Tibial nerve (tissue), 4 donors: ENCODE measurements around the gene C16orf95. TPM values are rescaled to one million over a fixed set of nuclear protein-coding genes. Genes with fewer than 3 reads are reported as not detected.
A peak's percentile ranks its signal among the peaks of the same experiment; 100 is the strongest.

Source experiments
- DNase-seq, 2 donors: peaks; one replicate each; pipeline ENCODE4 v3.0.0-alpha.2; 2019; ENCODE audit warnings: low spot score in 2 of 2
- H3K27ac ChIP-seq, 4 donors: fragments of 200-600 bp; sonication (generic) in 3 of 4; one replicate each; pipeline ENCODE4 v1.5.1; 2017 to 2019; ENCODE audit warnings: mild to moderate bottlenecking in 1 of 4
- H3K27me3 ChIP-seq, 2 donors: fragments of 200-600 bp; sonication (generic) in 1 of 2; one replicate each; pipeline versions ENCODE4 v1.5.1 to v1.6.0; 2017 to 2019
- H3K36me3 ChIP-seq, 3 donors: fragments of 200-600 bp; sonication (generic); one replicate each; pipeline ENCODE4 v1.5.1; 2018 to 2019
- H3K4me1 ChIP-seq, 4 donors: fragments of 200-600 bp; sonication (generic) in 3 of 4; one replicate each; pipeline ENCODE4 v1.5.1; 2017 to 2019
- H3K4me3 ChIP-seq, 4 donors: fragments of 200-600 bp; sonication (generic) in 3 of 4; one replicate each; pipeline ENCODE4 v1.5.1; 2017 to 2019; ENCODE audit warnings: mild to moderate bottlenecking in 1 of 4, moderate library complexity in 1 of 4
- H3K9me3 ChIP-seq, 4 donors: fragments of 200-600 bp; sonication (generic) in 3 of 4; one replicate each; pipeline ENCODE4 v1.5.1; 2017 to 2019
- CTCF ChIP-seq, 5 experiments: fragments of 200-600 bp in 3 of 5; fragments of 450-650 bp in 2 of 5; sonication (generic) in 3 of 5; IDR thresholded peaks; one replicate each; pipeline ENCODE4 v1.5.1; 2016 to 2019; ENCODE audit warnings: antibody characterized with exemption in 5 of 5, mild to moderate bottlenecking in 3 of 5, moderate library complexity in 2 of 5
- EP300 ChIP-seq, 2 donors: sonication (generic); formaldehyde crosslinking; IDR thresholded peaks; one replicate each; pipeline ENCODE4 v1.6.1; 2017; ENCODE audit warnings: antibody characterized with exemption in 2 of 2, mild to moderate bottlenecking in 1 of 2
- POLR2A ChIP-seq, 2 donors: fragments of 450-650 bp; IDR thresholded peaks; one replicate each; pipeline ENCODE4 v1.6.1; 2017; ENCODE audit warnings: antibody characterized with exemption in 2 of 2, mild to moderate bottlenecking in 2 of 2, moderate library complexity in 2 of 2
- WGBS, 2 donors: methylation state at CpG; one replicate each; pipeline ENCODE4 v1.1.5; 2018; 5-methylcytosine and 5-hydroxymethylcytosine counted together
- total RNA-seq, 4 donors: library from RNA; depleted of rRNA; stranded (reverse); fragments of >200 nt; gene quantifications; one replicate each; pipeline ENCODE4 v1.1.0, GENCODE V29; 2016

The C16orf95 gene
- 1 to 10 TPM in 3 of 4 donors, under 1 TPM in 1; 0.44 to 9.8 (median 2.6) TPM for total RNA-seq

- Histone ChIP-seq H3K9me3 (no peaks in the 10 kb centered on the region), H3K4me1 (peaks cover 0 to 9% (median 7%) of the 10 kb centered on the region in 4 donors), H3K4me3 (peak within 1 kb of the TSS; percentile 93 to 98 (median 97)), H3K36me3 (peaks cover 0 to 7% (median 0%) of the 10 kb centered on the region in 3 donors), H3K27ac (peak within 1 kb of the TSS; percentile 84 to 99 (median 95)), H3K27me3 (no peaks in the 10 kb centered on the region)
- TF ChIP-seq EP300 (IDR thresholded peaks at IDR 0.05) (peak; percentile 68 to 98), CTCF (IDR thresholded peaks at IDR 0.05) (peak; percentile 35 to 73 (median 64)), POLR2A (IDR thresholded peaks at IDR 0.05) (peak; percentile 87 to 95)
- WGBS, 2 donors, result 0% methylated on average over 25 to 57 of the region's 64 CpGs
- DNase-seq, result peak; percentile 98 to 99
These were observed at the start of gene C16orf95 for GRCh38 chr16:87316923-87317749. TSS of gene C16orf95 (minus strand) at chr16:87317392. CDS start at chr16:87317242, 150 bp downstream.

DNA sequence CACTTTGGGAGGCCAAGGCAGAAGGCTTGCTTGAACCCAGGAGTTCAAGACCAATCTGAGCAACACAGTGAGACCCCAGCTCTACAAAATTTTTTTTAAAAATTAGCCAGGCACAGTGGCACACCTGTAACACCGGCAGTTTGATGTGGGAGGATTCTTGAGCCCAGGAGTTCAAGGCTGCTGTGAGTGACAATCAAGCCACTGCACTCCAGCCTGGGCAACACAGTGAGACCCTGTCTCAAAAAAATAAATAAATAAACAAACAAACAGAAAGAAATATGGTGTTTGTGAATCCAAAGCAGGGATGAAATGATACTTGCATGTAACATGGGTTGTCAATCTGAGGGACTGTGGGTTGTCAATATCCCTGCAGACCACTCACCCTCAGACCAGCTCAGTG lies 49.7 kb upstream of the C16orf95 start:
- Histone ChIP-seq H3K4me1 (peaks cover 0 to 66% (median 12%) of the 10 kb centered on the region in 4 donors), H3K27me3 (no peaks in the 10 kb centered on the region), H3K9me3 (no peaks in the 10 kb centered on the region), H3K27ac (no peak overlapping the region), H3K36me3 (peaks cover 0 to 39% (median 0%) of the 10 kb centered on the region in 3 donors), H3K4me3 (no peak overlapping the region)
- WGBS, 2 donors, result 85 to 93% methylated on average over 1 of the region's 1 CpG
- TF ChIP-seq POLR2A (IDR thresholded peaks at IDR 0.05), result no peak
- no peak for TF ChIP-seq CTCF (IDR thresholded peaks at IDR 0.05)
- TF ChIP-seq EP300 (IDR thresholded peaks at IDR 0.05), result no peak
- DNase-seq, result no peak

DNA sequence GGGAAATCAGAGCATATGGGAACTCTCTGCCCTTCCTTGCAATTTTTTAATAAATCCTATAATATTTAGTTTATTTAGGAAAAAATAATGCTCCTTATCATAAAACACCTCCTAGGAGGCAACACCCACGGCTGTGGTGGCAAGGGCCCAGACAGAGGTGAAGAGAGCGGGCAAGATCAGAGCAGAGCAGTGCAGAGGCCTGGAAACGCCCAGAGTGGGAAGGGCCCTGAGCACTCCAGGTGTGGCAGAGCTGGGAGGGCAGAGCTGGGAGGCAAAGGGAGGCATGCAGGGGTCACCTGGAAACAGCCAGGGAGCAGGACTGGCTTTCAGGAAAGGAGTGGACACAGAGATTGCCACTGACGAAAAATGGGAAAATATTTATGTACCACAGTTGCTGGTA lies 49.1 kb upstream of the C16orf95 start:
- H3K27me3 ChIP-seq, result no peaks in the 10 kb centered on the region
- H3K9me3 ChIP-seq, result no peaks in the 10 kb centered on the region
- 81 to 84% methylated on average over 4 of the region's 4 CpGs for WGBS, 2 donors
- no peak for TF ChIP-seq CTCF (IDR thresholded peaks at IDR 0.05)
- no peak for TF ChIP-seq EP300 (IDR thresholded peaks at IDR 0.05)
- no peak overlapping the region for H3K4me3 ChIP-seq
- no peak overlapping the region for H3K27ac ChIP-seq
- H3K36me3 ChIP-seq, result peaks cover 0 to 45% (median 0%) of the 10 kb centered on the region in 3 donors
- DNase-seq, result no peak
- H3K4me1 ChIP-seq, result peaks cover 0 to 60% (median 12%) of the 10 kb centered on the region in 4 donors

DNA sequence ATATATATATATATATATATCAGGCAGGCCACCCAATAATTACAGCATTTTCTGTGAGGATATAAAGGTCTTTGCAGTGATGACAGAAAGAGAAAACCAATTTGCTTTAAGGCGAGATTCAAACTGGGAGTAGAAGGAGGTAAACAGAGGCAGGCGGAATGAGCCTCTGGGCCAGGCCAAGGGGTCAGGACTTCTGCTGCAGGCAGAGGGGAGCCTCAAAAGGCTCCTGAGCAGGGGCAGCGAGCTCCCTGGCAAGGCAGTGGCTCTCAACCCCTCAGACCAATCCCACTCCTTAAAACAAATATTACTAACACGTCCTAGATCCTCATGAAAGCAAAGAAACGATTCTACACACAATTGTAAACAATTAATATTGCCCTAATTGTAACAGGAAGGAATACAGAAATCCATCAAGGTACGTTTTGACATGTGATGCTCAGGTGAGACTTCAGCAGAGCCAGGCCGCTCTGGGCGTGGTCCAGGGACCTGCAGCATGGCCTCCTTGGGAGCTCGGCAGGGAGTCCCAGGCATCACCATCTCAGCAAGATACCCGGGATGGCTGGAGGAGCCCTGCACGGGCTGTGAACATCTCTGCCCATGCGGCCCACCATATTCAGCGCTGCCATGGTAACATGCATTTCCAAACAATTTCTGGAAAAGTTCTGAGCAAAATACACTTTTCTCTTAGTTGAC lies 48.0 kb upstream of the C16orf95 start:
- Histone ChIP-seq H3K36me3 (peaks cover 0 to 56% (median 0%) of the 10 kb centered on the region in 3 donors), H3K27ac (no peak overlapping the region), H3K4me3 (no peak overlapping the region), H3K9me3 (no peaks in the 10 kb centered on the region), H3K4me1 (peaks cover 0 to 48% (median 8%) of the 10 kb centered on the region in 4 donors), H3K27me3 (no peaks in the 10 kb centered on the region)
- WGBS, 2 donors, result 82 to 93% methylated on average over 13 of the region's 13 CpGs
- DNase-seq, result no peak
- TF ChIP-seq POLR2A (IDR thresholded peaks at IDR 0.05) (no peak), EP300 (IDR thresholded peaks at IDR 0.05) (no peak), CTCF (IDR thresholded peaks at IDR 0.05) (no peak)
